Esophagus muscularis mucosa (tissue), 4 donors: Measurements from ENCODE around the gene ZNF14.

Experiments
- CTCF ChIP-seq, 3 experiments: fragments of 200-600 bp in 2 of 3; fragments of 450-650 bp in 1 of 3; sonication (generic) in 2 of 3; IDR thresholded peaks; one replicate each; pipeline ENCODE4 v1.5.1; 2017 to 2019; ENCODE audit warnings: antibody characterized with exemption in 3 of 3, mild to moderate bottlenecking in 2 of 3, moderate library complexity in 1 of 3
- EP300 ChIP-seq: sonication (generic); formaldehyde crosslinking; IDR thresholded peaks from one replicate; pipeline ENCODE4 v1.6.1; 2017; ENCODE audit warnings: antibody characterized with exemption
- POLR2A ChIP-seq: fragments of 450-650 bp; IDR thresholded peaks from one replicate; pipeline ENCODE4 v1.6.1; 2017; ENCODE audit warnings: antibody characterized with exemption, moderate library complexity, mild to moderate bottlenecking, low read depth

- no peak for TF ChIP-seq CTCF (IDR thresholded peaks at IDR 0.05)
- TF ChIP-seq EP300 = no peak
- TF ChIP-seq POLR2A = no peak
These were observed 4.8 kb upstream of the ZNF14 start for GRCh38 chr19:19737559-19738332.
